ENCODE data around the gene ELK4. TPM values are rescaled to one million over a fixed set of nuclear protein-coding genes. Genes with fewer than 3 reads are reported as not detected.

Gene ELK4
- total and polyA plus RNA-seq, 2 of the 13 experiments (the other 11 are each of a cell fraction or from before 2014, with no cell fraction given), result 8.3 to 13.1 TPM

DNA sequence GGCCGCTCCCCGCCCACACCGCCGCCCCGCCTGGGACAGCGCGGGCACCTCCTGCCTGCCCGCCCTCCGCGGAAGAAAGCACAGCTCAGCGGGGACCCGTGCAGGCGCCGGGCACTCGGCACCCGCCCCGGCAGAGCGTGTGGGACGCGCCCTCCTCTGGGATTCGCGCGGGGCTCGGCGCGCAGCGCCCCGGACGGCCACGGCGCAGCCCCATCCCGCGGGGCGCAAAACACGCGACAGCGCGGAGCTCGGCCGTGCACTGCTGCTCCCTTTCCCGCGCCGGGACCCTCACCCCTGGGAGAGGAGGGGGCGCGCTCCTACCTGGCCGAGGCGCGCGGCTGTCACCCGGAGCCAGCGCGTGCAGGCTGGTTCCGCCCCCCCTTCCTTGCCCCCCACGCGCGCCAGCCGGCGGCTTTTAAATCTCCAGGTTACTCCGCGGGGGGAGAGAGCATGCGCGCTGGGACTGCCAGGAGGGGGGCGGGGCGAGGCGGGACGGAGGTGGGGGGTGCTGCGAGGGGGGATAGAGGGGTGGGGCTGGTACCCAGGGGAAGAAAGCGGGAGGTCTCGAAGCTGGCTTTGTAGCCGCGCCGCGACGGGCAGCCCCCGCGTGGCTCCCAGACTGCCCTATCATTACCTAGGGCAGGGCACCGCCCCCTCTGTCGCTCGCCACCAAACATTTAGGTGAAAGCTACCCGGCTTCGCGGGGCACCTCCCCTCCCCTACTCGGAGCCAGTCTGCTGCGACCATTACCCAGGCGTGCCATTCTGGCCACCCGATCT lies 48.5 kb upstream of the ELK4 start, which contains the start of gene SLC45A3 (continued):
- TF ChIP-seq MXI1 (IDR thresholded peaks at IDR 0.05; ENCODE audit: borderline replicate concordance, low read depth, low read length), result no peak
- TF ChIP-seq, protein P1, sequence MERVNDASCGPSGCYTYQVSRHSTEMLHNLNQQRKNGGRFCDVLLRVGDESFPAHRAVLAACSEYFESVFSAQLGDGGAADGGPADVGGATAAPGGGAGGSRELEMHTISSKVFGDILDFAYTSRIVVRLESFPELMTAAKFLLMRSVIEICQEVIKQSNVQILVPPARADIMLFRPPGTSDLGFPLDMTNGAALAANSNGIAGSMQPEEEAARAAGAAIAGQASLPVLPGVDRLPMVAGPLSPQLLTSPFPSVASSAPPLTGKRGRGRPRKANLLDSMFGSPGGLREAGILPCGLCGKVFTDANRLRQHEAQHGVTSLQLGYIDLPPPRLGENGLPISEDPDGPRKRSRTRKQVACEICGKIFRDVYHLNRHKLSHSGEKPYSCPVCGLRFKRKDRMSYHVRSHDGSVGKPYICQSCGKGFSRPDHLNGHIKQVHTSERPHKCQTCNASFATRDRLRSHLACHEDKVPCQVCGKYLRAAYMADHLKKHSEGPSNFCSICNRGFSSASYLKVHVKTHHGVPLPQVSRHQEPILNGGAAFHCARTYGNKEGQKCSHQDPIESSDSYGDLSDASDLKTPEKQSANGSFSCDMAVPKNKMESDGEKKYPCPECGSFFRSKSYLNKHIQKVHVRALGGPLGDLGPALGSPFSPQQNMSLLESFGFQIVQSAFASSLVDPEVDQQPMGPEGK (CRISPR knock-in tag; IDR thresholded peaks at IDR 0.05), result peak; percentile 53
- 0 out of 2 replicates have a peak, but pooled peaks have one; percentile 19 for TF ChIP-seq ZSCAN25 (CRISPR knock-in tag; IDR thresholded peaks at IDR 0.05)
- no peak for TF ChIP-seq SP1 (IDR thresholded peaks at IDR 0.05)
- no peak for TF ChIP-seq SP1 (CRISPR knock-in tag; IDR thresholded peaks at IDR 0.05)
- no peak for TF ChIP-seq KAT8 (CRISPR knock-in tag; IDR thresholded peaks at IDR 0.05)
- no peak for TF ChIP-seq JARID2 (CRISPR knock-in tag; IDR thresholded peaks at IDR 0.05; ENCODE audit: insufficient replicate concordance)
- TF ChIP-seq BRD4 (CRISPR knock-in tag; IDR thresholded peaks at IDR 0.05), result no peak
- no peak for TF ChIP-seq MXD3 (CRISPR knock-in tag; IDR thresholded peaks at IDR 0.05)
- TF ChIP-seq, protein P2, sequence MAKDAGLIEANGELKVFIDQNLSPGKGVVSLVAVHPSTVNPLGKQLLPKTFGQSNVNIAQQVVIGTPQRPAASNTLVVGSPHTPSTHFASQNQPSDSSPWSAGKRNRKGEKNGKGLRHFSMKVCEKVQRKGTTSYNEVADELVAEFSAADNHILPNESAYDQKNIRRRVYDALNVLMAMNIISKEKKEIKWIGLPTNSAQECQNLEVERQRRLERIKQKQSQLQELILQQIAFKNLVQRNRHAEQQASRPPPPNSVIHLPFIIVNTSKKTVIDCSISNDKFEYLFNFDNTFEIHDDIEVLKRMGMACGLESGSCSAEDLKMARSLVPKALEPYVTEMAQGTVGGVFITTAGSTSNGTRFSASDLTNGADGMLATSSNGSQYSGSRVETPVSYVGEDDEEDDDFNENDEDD (CRISPR knock-in tag; IDR thresholded peaks at IDR 0.05; ENCODE audit: borderline replicate concordance), result peak; percentile 12; the same call in 1 of the 2 replicates
